K562 (cell line): Measurements from ENCODE around the gene GHRH. TPM values are rescaled to one million over a fixed set of nuclear protein-coding genes. Genes with fewer than 3 reads are reported as not detected.

Source experiments
- ATAC-seq: fragments of 200-7000 bp; cut with Tn5 transposase; 3 replicates; pipeline ENCODE4 v1.9.1; 2020; ENCODE audit warnings: moderate library complexity
- BruUV-seq: library from RNA; stranded (reverse); fragments of 400-500 nt; replicated peaks from 2 replicates; lab custom pipeline; 2021; lab: Mats Ljungman, UMichigan
- CTCF ChIA-PET: fragments of 300-600 bp; formaldehyde crosslinking; extraction: SDS; loops from one replicate; lab custom pipeline; 2021; ENCODE audit warnings: low intra/inter-chr PET ratio; lab: Yijun Ruan, JAX
- POLR2A ChIA-PET: fragments of 300-600, 350-650 bp; sonication (Branson Sonifier 250); formaldehyde crosslinking; extraction: SDS; loops from one replicate; lab custom pipeline; 2021; ENCODE audit warnings: antibody characterized with exemption, inconsistent platforms; lab: Yijun Ruan, JAX
- DNase-seq, 4 experiments: peaks; one replicate each; pipeline versions ENCODE4 v3.0.0 to v3.0.0-alpha.2; 2011 to 2018; ENCODE audit warnings: low spot score in 3 of 4, mixed read lengths in 3 of 4; ENCODE audit errors: extremely low read depth in 1 of 4
- FAIRE-seq: peaks from 2 replicates; lab custom pipeline; 2011; peaks lifted over from hg19 to GRCh38; lab: Jason Lieb, UNC
- H2AFZ ChIP-seq: 2 replicates; pipeline ENCODE4 v1.6.0; 2011; ENCODE audit warnings: low read depth, low read length, control low read depth, inconsistent platforms
- H3K27ac ChIP-seq: fragments of 200-600 bp; 3 replicates; pipeline ENCODE4 v1.8.0; 2011; ENCODE audit warnings: low read depth, mild to moderate bottlenecking, control low read depth, inconsistent platforms, low read length, moderate library complexity, mixed read lengths; ENCODE audit errors: extremely low read depth
- H3K27me3 ChIP-seq, 2 experiments: fragments of 300-600 bp in 1 of 2; 2 replicates in 1 of 2; 3 replicates in 1 of 2; pipeline versions ENCODE4 v1.6.0 to v1.8.0; 2011; ENCODE audit warnings: inconsistent platforms in 2 of 2, low read length in 2 of 2, mild to moderate bottlenecking in 1 of 2, mixed read lengths in 1 of 2, moderate library complexity in 1 of 2; ENCODE audit not compliant: control insufficient read depth in 2 of 2, insufficient read depth in 2 of 2
- H3K36me3 ChIP-seq: fragments of 300-600 bp; 3 replicates; pipeline ENCODE4 v1.8.0; 2011; ENCODE audit warnings: mild to moderate bottlenecking, low read length, inconsistent platforms; ENCODE audit not compliant: control insufficient read depth, insufficient read depth
- H3K4me1 ChIP-seq, 2 experiments: fragments of 200-600 bp in 1 of 2; replicated peaks in 1 of 2; 2 replicates in 1 of 2; 3 replicates in 1 of 2; pipeline versions ENCODE4 v1.5.1 to v1.8.0; 2011; ENCODE audit warnings: inconsistent platforms in 2 of 2, low read length in 2 of 2, mild to moderate bottlenecking in 1 of 2, mixed read lengths in 1 of 2, moderate library complexity in 1 of 2; ENCODE audit not compliant: control insufficient read depth in 2 of 2, insufficient read depth in 2 of 2
- H3K4me2 ChIP-seq: 2 replicates; pipeline ENCODE4 v1.6.1; 2011; ENCODE audit warnings: low read length, control low read depth, inconsistent platforms, mixed read lengths; ENCODE audit not compliant: insufficient read depth
- H3K4me3 ChIP-seq: fragments of 200-600 bp; sonication (generic), shearing (Covaris generic); 2 replicates; pipeline ENCODE4 v1.5.1; 2016; ENCODE audit warnings: control low read depth, inconsistent platforms
- H3K79me2 ChIP-seq: fragments of 200-600 bp; 3 replicates; pipeline ENCODE4 v1.8.0; 2011; ENCODE audit warnings: low read length, inconsistent platforms; ENCODE audit not compliant: control insufficient read depth, insufficient read depth
- H3K9ac ChIP-seq, 2 experiments: 2 replicates each; pipeline versions ENCODE4 v1.6.0 to v1.6.1; 2011; ENCODE audit warnings: low read depth in 2 of 2, low read length in 2 of 2, control low read depth in 1 of 2, inconsistent platforms in 1 of 2, mild to moderate bottlenecking in 1 of 2, mixed read lengths in 1 of 2; ENCODE audit not compliant: insufficient read depth in 1 of 2
- H3K9me1 ChIP-seq: one replicate; pipeline ENCODE4 v1.6.0; 2011; ENCODE audit warnings: inconsistent platforms, mild to moderate bottlenecking, low read length, moderate library complexity; ENCODE audit not compliant: control insufficient read depth, insufficient read depth
- H3K9me3 ChIP-seq: replicated peaks from 2 replicates; pipeline ENCODE4 v1.5.1; 2011; ENCODE audit warnings: low read depth, low read length, inconsistent platforms; ENCODE audit not compliant: control insufficient read depth, insufficient read depth
- H4K20me1 ChIP-seq: replicated peaks from 2 replicates; pipeline ENCODE4 v1.6.1; 2011; ENCODE audit warnings: low read length, inconsistent platforms, mixed read lengths; ENCODE audit not compliant: control insufficient read depth, insufficient read depth
- ETS2 ChIP-seq: IDR thresholded peaks from 2 replicates; pipeline ENCODE4 v1.6.1; 2016; ENCODE audit warnings: borderline replicate concordance, missing genetic modification characterization, mild to moderate bottlenecking, moderate library complexity, missing compliant biosample characterization; ENCODE audit not compliant: poor library complexity, severe bottlenecking
- FOSL1 ChIP-seq: fragments of 200-800 bp; sonication (Bioruptor generic); conservative IDR thresholded peaks from 2 replicates; pipeline ENCODE4 v1.6.1; 2016; ENCODE audit warnings: missing genetic modification characterization, missing compliant biosample characterization
- KDM5B ChIP-seq: fragments of 200-600 bp; sonication (generic); IDR thresholded peaks from 2 replicates; pipeline ENCODE4 v1.6.1; 2012; ENCODE audit warnings: low read depth, mild to moderate bottlenecking, moderate library complexity, low read length, control low read depth, inconsistent platforms; ENCODE audit not compliant: insufficient replicate concordance
- MAX ChIP-seq: sonication (generic); formaldehyde crosslinking; IDR thresholded peaks from 2 replicates; pipeline ENCODE4 v1.9.0; 2022; ENCODE audit warnings: mild to moderate bottlenecking, missing genetic modification reagents
- MEF2D ChIP-seq: conservative IDR thresholded peaks from 2 replicates; pipeline ENCODE4 v1.6.1; 2016; ENCODE audit warnings: low read depth, missing genetic modification characterization, missing compliant biosample characterization
- MIER1 ChIP-seq: fragments of 450-650 bp; IDR thresholded peaks from 2 replicates; pipeline ENCODE4 v1.6.1; 2016; ENCODE audit warnings: antibody characterized with exemption, mild to moderate bottlenecking, low read depth
- STAT5B ChIP-seq: fragments of 250-450 bp; sonication (Bioruptor Pico); IDR thresholded peaks from 2 replicates; pipeline ENCODE4 v1.8.0; 2021; ENCODE audit warnings: mild to moderate bottlenecking, inconsistent platforms
- ZKSCAN8 ChIP-seq: fragments of 200-800 bp; sonication (Bioruptor generic); IDR thresholded peaks from 2 replicates; pipeline ENCODE4 v1.6.1; 2016; ENCODE audit warnings: missing genetic modification characterization, missing compliant biosample characterization
- ZNF830 ChIP-seq: fragments of 250-450 bp; sonication (Bioruptor Pico); IDR thresholded peaks from 2 replicates; pipeline ENCODE4 v1.5.0; 2021; ENCODE audit warnings: mild to moderate bottlenecking
- WGBS: fragments of 100-300 bp; shearing (Covaris generic); methylation state at CpG from one replicate; pipeline ENCODE4 v1.1.6; 2016; ENCODE audit warnings: low coverage, mixed read lengths; ENCODE audit not compliant: insufficient coverage; ENCODE audit errors: missing lambda C conversion rate; 5-methylcytosine and 5-hydroxymethylcytosine counted together
- in situ Hi-C: fragments of 300-500 bp; cut with MboI; formaldehyde crosslinking; loops from 4 replicates; pipeline ENCODE4 v1.15.0; 2018; ENCODE audit warnings: inconsistent platforms, mixed read lengths
- intact Hi-C: fragments of 100-400 bp; cut with micrococcal nuclease; formaldehyde crosslinking; loops from 2 replicates; pipeline ENCODE4 v1.14.2; 2022
- polyA plus RNA-seq, 8 experiments: library from polyadenylated mRNA; depleted of rRNA in 4 of 8; stranded (reverse) in 5 of 8; unstranded in 3 of 8; fragments of >200 nt; fragmentation: Nextera tagmentation in 2 of 8; fragmentation: Illumina TruSeq in 1 of 8; extraction: Ambion mirVana in 2 of 8; extraction: Trizol in 1 of 8; gene quantifications; 2 replicates each; pipeline versions ENCODE4 v1.2.1 to v1.2.3, GENCODE V29; 2011 to 2014; ENCODE audit warnings: inconsistent platforms in 1 of 8, missing spikeins in 1 of 8
- total RNA-seq, 7 experiments: library from RNA; depleted of rRNA in 6 of 7; stranded (reverse); fragments of >200 nt in 6 of 7; fragmentation: Illumina TruSeq in 2 of 7; extraction: Trizol in 2 of 7; gene quantifications; 2 replicates each; pipeline versions ENCODE4 v1.2.1 to v1.2.3, GENCODE V29; 2011 to 2021; ENCODE audit warnings: low replicate concordance in 1 of 7

Gene GHRH
- total and polyA plus RNA-seq, 9 of the 15 experiments (the other 6 are each of a cell fraction or from before 2014, with no cell fraction given): not detected

- TF ChIP-seq FOSL1 (tag) (no peak), ZNF830 (CRISPR knock-in tag) (no peak), MEF2D (tag) (no peak), MIER1 (no peak), ETS2 (tag) (no peak), ZKSCAN8 (CRISPR knock-in tag) (no peak), MAX (CRISPR knock-in tag) (no peak), STAT5B (CRISPR knock-in tag) (no peak), KDM5B (no peak)
- Histone ChIP-seq H3K4me3 (no peak overlapping the region), H3K4me1 (no peaks in the 10 kb centered on the region), H2AFZ (no peak overlapping the region), H3K36me3 (peaks cover 43% of the 10 kb centered on the region; the same call in 2 of the 3 replicates), H3K9me1 (no peaks in the 10 kb centered on the region), H3K27ac (no peak overlapping the region), H3K4me2 (no peak overlapping the region), H3K27me3 (no peaks in the 10 kb centered on the region), H3K79me2 (no peaks in the 10 kb centered on the region), H3K9ac (no peak overlapping the region), H4K20me1 (no peaks in the 10 kb centered on the region), H3K9me3 (no peaks in the 10 kb centered on the region)
- in situ Hi-C loops: no loop called here
- DNase-seq (no peak), FAIRE-seq (no peak), ATAC-seq (no peak; the same call in 1 of the 3 replicates)
- 84% methylated on average over 5 of the region's 5 CpGs for WGBS
- ChIA-PET POLR2A (interaction anchor here (0.6 to 1.3 kb wide), 2 partner anchors 12 to 18 kb away, joined by 3 read pairs; no protein-coding TSS in a partner anchor), CTCF (no interaction called here)
- no TSS peak for BruUV-seq
- intact Hi-C loops: no loop called here
Observed at GRCh38 chr20:37244572-37244957, 17.0 kb downstream of the GHRH start.
